ENCODE measurements around the gene LDAH.
"Not testable (repeated sequence)": the region's sequence is repeated elsewhere in the genome, so short reads cannot be mapped to it uniquely, and the experiment has no call there.

Gene LDAH

GRCh38 chr2:20717641-20718040, 105.3 kb downstream of the LDAH start:
- Histone ChIP-seq H3K36me3 (ENCODE audit: control insufficient read depth in 1 of 2, insufficient read depth in 2 of 2, low read length in 2 of 2) (peaks cover 0 to 7% of the 10 kb centered on the region in 2 donors), H3K9me3 (ENCODE audit: control insufficient read depth in 1 of 2, low read length in 2 of 2) (peaks cover 0 to 4% of the 10 kb centered on the region in 2 donors)

DNA sequence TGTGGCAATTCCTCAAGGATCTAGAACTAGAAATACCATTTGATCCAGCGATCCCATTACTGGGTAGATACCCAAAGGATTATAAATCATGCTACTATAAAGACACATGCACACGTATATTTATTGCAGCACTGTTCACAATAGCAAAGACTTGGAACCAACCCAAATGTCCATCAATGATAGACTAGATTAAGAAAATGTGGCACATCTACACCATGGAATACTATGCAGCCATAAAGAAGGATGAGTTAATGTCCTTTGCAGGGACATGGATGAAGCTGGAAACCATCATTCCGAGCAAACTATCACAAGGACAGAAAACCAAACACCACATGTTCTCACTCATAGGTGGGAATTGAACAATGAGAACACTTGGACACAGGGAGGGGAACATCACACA, 106.7 kb downstream of the LDAH start:
- H3K4me1 ChIP-seq (ENCODE audit: control insufficient read depth in 1 of 2, insufficient read depth in 2 of 2, low read length in 2 of 2); H3K4me3 ChIP-seq (ENCODE audit: low read depth in 1 of 2, low read length in 2 of 2); H3K27ac ChIP-seq (ENCODE audit: low read length); H3K9me3 ChIP-seq (ENCODE audit: control insufficient read depth in 1 of 2, low read length in 2 of 2); H3K27me3 ChIP-seq (ENCODE audit: low read depth, low read length); H3K36me3 ChIP-seq (ENCODE audit: control insufficient read depth in 1 of 2, insufficient read depth in 2 of 2, low read length in 2 of 2): not testable (repeated sequence)

More at GRCh38 chr2:20717641-20718040, 105.3 kb downstream of the LDAH start:
- Histone ChIP-seq H3K27ac (ENCODE audit: low read length) (no peak overlapping the region), H3K4me1 (ENCODE audit: control insufficient read depth in 1 of 2, insufficient read depth in 2 of 2, low read length in 2 of 2) (no peaks in the 10 kb centered on the region), H3K4me3 (ENCODE audit: low read depth in 1 of 2, low read length in 2 of 2) (no peak overlapping the region), H3K27me3 (ENCODE audit: low read depth, low read length) (no peaks in the 10 kb centered on the region)

GRCh38 chr2:20714412-20714811, 108.5 kb downstream of the LDAH start:
- H3K4me1 ChIP-seq (ENCODE audit: control insufficient read depth in 1 of 2, insufficient read depth in 2 of 2, low read length in 2 of 2); H3K36me3 ChIP-seq (ENCODE audit: control insufficient read depth in 1 of 2, insufficient read depth in 2 of 2, low read length in 2 of 2); H3K27ac ChIP-seq (ENCODE audit: low read length); H3K27me3 ChIP-seq (ENCODE audit: low read depth, low read length); H3K9me3 ChIP-seq (ENCODE audit: control insufficient read depth in 1 of 2, low read length in 2 of 2); H3K4me3 ChIP-seq (ENCODE audit: low read depth in 1 of 2, low read length in 2 of 2): not testable (repeated sequence)

- not testable (repeated sequence) for H3K36me3 ChIP-seq (ENCODE audit: control insufficient read depth in 1 of 2, insufficient read depth in 2 of 2, low read length in 2 of 2); H3K9me3 ChIP-seq (ENCODE audit: control insufficient read depth in 1 of 2, low read length in 2 of 2); H3K4me1 ChIP-seq (ENCODE audit: control insufficient read depth in 1 of 2, insufficient read depth in 2 of 2, low read length in 2 of 2); H3K4me3 ChIP-seq (ENCODE audit: low read depth in 1 of 2, low read length in 2 of 2); H3K27ac ChIP-seq (ENCODE audit: low read length); H3K27me3 ChIP-seq (ENCODE audit: low read depth, low read length)
Measured at GRCh38 chr2:20713585-20713984, 109.3 kb downstream of the LDAH start.

DNA sequence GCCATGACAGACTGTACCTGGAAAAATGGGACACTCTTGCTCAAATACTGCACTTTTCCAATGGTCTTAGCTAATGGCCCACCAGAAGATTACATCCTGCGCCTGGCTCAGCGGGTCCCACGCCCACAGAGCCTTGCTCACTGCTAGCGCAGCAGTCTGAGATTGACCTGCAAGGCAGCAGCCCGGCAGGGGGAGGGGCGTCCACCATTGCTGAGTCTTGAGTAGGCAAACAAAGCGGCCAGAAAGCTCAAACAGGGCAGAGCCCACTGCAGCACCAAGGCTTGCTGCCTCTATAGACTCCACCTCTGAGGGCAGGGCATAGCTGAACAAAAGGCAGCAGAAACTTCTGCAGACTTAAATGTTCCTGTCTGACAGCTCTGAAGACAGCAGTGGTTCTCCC, 111.3 kb downstream of the LDAH start:
- not testable (repeated sequence) for H3K27ac ChIP-seq (ENCODE audit: low read length); H3K27me3 ChIP-seq (ENCODE audit: low read depth, low read length); H3K36me3 ChIP-seq (ENCODE audit: control insufficient read depth in 1 of 2, insufficient read depth in 2 of 2, low read length in 2 of 2); H3K4me3 ChIP-seq (ENCODE audit: low read depth in 1 of 2, low read length in 2 of 2); H3K4me1 ChIP-seq (ENCODE audit: control insufficient read depth in 1 of 2, insufficient read depth in 2 of 2, low read length in 2 of 2); H3K9me3 ChIP-seq (ENCODE audit: control insufficient read depth in 1 of 2, low read length in 2 of 2)

- no peaks in the 10 kb centered on the region for H3K36me3 ChIP-seq (ENCODE audit: control insufficient read depth in 1 of 2, insufficient read depth in 2 of 2, low read length in 2 of 2)
- no peak overlapping the region for H3K27ac ChIP-seq (ENCODE audit: low read length)
- no peaks in the 10 kb centered on the region for H3K9me3 ChIP-seq (ENCODE audit: control insufficient read depth in 1 of 2, low read length in 2 of 2)
- no peaks in the 10 kb centered on the region for H3K4me1 ChIP-seq (ENCODE audit: control insufficient read depth in 1 of 2, insufficient read depth in 2 of 2, low read length in 2 of 2)
- H3K27me3 ChIP-seq (ENCODE audit: low read depth, low read length) = no peaks in the 10 kb centered on the region
- H3K4me3 ChIP-seq (ENCODE audit: low read depth in 1 of 2, low read length in 2 of 2) = no peak overlapping the region
Measured at GRCh38 chr2:20707601-20708000, 115.3 kb downstream of the LDAH start.

DNA sequence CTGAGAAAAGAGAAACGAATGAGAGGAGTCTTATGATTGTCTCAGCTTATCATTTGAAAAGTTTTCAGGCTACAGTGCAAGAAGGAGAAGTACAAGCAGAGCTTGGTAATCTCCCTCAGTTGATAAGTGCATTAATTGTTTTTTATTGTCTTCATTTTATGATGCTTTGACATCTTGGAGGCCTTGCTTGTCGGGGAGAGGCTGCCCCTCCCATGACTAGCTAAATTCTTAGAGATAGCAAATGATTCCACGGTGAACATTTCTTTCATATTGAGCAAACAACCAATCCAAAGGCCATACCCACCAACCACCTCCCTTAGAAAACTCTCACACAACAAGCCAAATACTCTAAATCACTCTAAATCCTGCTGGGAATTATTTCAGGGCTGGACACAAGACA, 116.1 kb downstream of the LDAH start:
- Histone ChIP-seq H3K4me1 (ENCODE audit: control insufficient read depth in 1 of 2, insufficient read depth in 2 of 2, low read length in 2 of 2) (no peaks in the 10 kb centered on the region), H3K4me3 (ENCODE audit: low read depth in 1 of 2, low read length in 2 of 2) (no peak overlapping the region), H3K27ac (ENCODE audit: low read length) (no peak overlapping the region), H3K9me3 (ENCODE audit: control insufficient read depth in 1 of 2, low read length in 2 of 2) (no peaks in the 10 kb centered on the region), H3K27me3 (ENCODE audit: low read depth, low read length) (no peaks in the 10 kb centered on the region), H3K36me3 (ENCODE audit: control insufficient read depth in 1 of 2, insufficient read depth in 2 of 2, low read length in 2 of 2) (no peaks in the 10 kb centered on the region)

GRCh38 chr2:20706217-20706616, 116.7 kb downstream of the LDAH start:
- Histone ChIP-seq H3K4me3 (ENCODE audit: low read depth in 1 of 2, low read length in 2 of 2) (no peak overlapping the region), H3K9me3 (ENCODE audit: control insufficient read depth in 1 of 2, low read length in 2 of 2) (no peaks in the 10 kb centered on the region), H3K4me1 (ENCODE audit: control insufficient read depth in 1 of 2, insufficient read depth in 2 of 2, low read length in 2 of 2) (no peaks in the 10 kb centered on the region), H3K27ac (ENCODE audit: low read length) (no peak overlapping the region), H3K36me3 (ENCODE audit: control insufficient read depth in 1 of 2, insufficient read depth in 2 of 2, low read length in 2 of 2) (no peaks in the 10 kb centered on the region), H3K27me3 (ENCODE audit: low read depth, low read length) (no peaks in the 10 kb centered on the region)

DNA sequence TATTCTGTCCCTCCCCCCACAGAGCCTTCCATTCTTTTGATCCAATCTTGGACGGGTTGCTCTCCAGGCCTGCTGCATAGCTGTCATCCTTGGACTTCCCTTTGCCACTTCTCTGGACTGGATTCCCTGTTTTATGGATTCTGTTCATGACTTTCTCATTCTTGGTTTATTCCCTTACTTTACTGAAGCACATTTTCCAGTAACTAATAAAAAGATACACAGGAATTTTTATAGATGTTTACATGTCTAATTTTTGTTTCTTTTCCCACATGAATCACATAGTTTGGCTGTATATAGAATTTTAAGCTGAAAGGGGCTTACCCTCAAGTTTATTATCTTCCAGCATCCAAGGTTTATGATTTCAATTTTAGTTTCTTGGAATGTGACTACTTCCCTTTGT, 118.0 kb downstream of the LDAH start:
- H3K27me3 ChIP-seq (ENCODE audit: low read depth, low read length) = no peaks in the 10 kb centered on the region
- no peak overlapping the region for H3K27ac ChIP-seq (ENCODE audit: low read length)
- no peaks in the 10 kb centered on the region for H3K9me3 ChIP-seq (ENCODE audit: control insufficient read depth in 1 of 2, low read length in 2 of 2)
- no peak overlapping the region for H3K4me3 ChIP-seq (ENCODE audit: low read depth in 1 of 2, low read length in 2 of 2)
- no peaks in the 10 kb centered on the region for H3K4me1 ChIP-seq (ENCODE audit: control insufficient read depth in 1 of 2, insufficient read depth in 2 of 2, low read length in 2 of 2)
- no peaks in the 10 kb centered on the region for H3K36me3 ChIP-seq (ENCODE audit: control insufficient read depth in 1 of 2, insufficient read depth in 2 of 2, low read length in 2 of 2)

GRCh38 chr2:20702563-20702962, 120.3 kb downstream of the LDAH start:
- no peaks in the 10 kb centered on the region for H3K9me3 ChIP-seq (ENCODE audit: control insufficient read depth in 1 of 2, low read length in 2 of 2)
- H3K27me3 ChIP-seq (ENCODE audit: low read depth, low read length) = no peaks in the 10 kb centered on the region
- H3K27ac ChIP-seq (ENCODE audit: low read length) = no peak overlapping the region
- no peaks in the 10 kb centered on the region for H3K4me1 ChIP-seq (ENCODE audit: control insufficient read depth in 1 of 2, insufficient read depth in 2 of 2, low read length in 2 of 2)
- no peak overlapping the region for H3K4me3 ChIP-seq (ENCODE audit: low read depth in 1 of 2, low read length in 2 of 2)
- H3K36me3 ChIP-seq (ENCODE audit: control insufficient read depth in 1 of 2, insufficient read depth in 2 of 2, low read length in 2 of 2) = no peaks in the 10 kb centered on the region

DNA sequence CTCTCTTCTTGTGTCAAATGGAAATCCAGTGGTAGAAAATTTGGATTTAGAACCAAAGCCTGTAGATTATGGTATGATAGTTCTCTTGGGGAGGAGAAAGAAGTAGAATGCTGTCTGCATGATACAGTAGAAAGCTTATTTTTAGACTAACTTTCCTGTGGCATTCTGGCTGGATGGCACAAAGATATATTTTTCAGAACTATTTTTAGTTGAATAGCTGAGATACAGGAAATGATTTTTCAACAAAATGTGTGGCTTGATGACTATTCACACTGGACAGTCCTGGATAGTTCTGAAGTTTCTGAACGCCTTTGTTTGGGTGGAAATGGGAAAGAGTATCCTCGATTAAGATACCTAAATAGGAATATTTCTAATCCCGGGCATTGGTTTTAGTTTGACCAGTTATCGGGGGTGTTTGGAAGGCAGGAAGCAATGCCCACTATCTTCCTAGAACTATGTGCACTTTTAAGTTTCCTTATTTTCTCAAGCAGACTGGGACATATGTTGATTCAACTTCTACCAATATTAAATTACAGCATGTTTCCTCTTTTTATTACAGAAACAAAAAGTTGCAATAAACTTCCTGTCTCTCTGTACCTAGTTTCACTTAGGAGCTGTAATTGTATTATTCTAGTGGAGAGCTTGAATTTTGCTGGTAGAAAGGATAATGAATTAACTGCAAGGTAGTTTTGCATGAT, 123.8 kb downstream of the LDAH start:
- H3K4me1 ChIP-seq (ENCODE audit: control insufficient read depth in 1 of 2, insufficient read depth in 2 of 2, low read length in 2 of 2) = no peaks in the 10 kb centered on the region
- no peaks in the 10 kb centered on the region for H3K9me3 ChIP-seq (ENCODE audit: control insufficient read depth in 1 of 2, low read length in 2 of 2)
- H3K4me3 ChIP-seq (ENCODE audit: low read depth in 1 of 2, low read length in 2 of 2) = no peak overlapping the region
- H3K27me3 ChIP-seq (ENCODE audit: low read depth, low read length) = no peaks in the 10 kb centered on the region
- H3K27ac ChIP-seq (ENCODE audit: low read length) = no peak overlapping the region
- peaks cover 0 to 11% of the 10 kb centered on the region in 2 donors for H3K36me3 ChIP-seq (ENCODE audit: control insufficient read depth in 1 of 2, insufficient read depth in 2 of 2, low read length in 2 of 2)

DNA sequence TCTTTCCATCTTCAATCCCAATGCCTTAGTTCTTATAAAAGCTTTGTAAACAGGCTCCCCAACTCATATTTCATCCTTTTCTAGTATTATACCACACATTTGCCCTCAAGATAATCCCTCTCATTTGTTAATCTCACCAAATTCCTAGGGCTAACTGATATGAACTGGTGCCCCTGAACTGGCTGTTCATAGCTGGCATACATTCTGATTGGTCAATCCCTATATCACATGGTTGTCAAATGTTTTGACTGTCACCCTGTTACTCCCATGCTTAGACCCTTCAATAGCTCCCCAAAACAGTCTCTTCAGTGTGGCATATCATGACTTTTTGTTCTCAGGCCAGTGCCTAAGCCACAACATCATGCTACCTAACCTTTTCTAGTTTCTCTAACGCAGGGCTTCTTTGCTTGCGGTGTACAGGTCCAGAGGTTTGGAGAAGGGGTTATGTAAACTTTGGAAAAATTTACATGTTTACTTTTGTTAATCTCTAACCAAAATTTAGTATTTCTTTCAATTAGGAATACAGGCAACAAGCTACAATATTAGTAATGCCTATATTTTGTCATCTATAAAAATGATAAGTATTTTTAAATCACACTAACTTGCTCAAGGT, 125.5 kb downstream of the LDAH start:
- no peak overlapping the region for H3K4me3 ChIP-seq (ENCODE audit: low read depth in 1 of 2, low read length in 2 of 2)
- no peaks in the 10 kb centered on the region for H3K9me3 ChIP-seq (ENCODE audit: control insufficient read depth in 1 of 2, low read length in 2 of 2)
- H3K27ac ChIP-seq (ENCODE audit: low read length) = no peak overlapping the region
- no peaks in the 10 kb centered on the region for H3K4me1 ChIP-seq (ENCODE audit: control insufficient read depth in 1 of 2, insufficient read depth in 2 of 2, low read length in 2 of 2)
- no peaks in the 10 kb centered on the region for H3K27me3 ChIP-seq (ENCODE audit: low read depth, low read length)
- H3K36me3 ChIP-seq (ENCODE audit: control insufficient read depth in 1 of 2, insufficient read depth in 2 of 2, low read length in 2 of 2) = peaks cover 0 to 11% of the 10 kb centered on the region in 2 donors
